Liver (tissue), 9 donors: ENCODE results near the gene GCC2. TPM values are rescaled to one million over a fixed set of nuclear protein-coding genes. Genes with fewer than 3 reads are reported as not detected.

Source experiments
- DNase-seq: peaks from one replicate; pipeline ENCODE4 v3.0.0-alpha.2; 2017; ENCODE audit warnings: low spot score
- H3K27ac ChIP-seq, 2 donors: one replicate each; pipeline ENCODE4 v1.7.0; 2013; ENCODE audit warnings: inconsistent platforms in 2 of 2, low read length in 2 of 2, control low read depth in 1 of 2, low read depth in 1 of 2, mild to moderate bottlenecking in 1 of 2
- H3K27me3 ChIP-seq, 4 donors: one replicate each; pipeline versions ENCODE4 v1.6.1 to v1.7.0; 2013; ENCODE audit warnings: low read length in 3 of 4, inconsistent platforms in 1 of 4, mild to moderate bottlenecking in 1 of 4, moderate library complexity in 1 of 4; ENCODE audit not compliant: control insufficient read depth in 4 of 4, insufficient read depth in 4 of 4
- H3K36me3 ChIP-seq, 4 donors: one replicate each; pipeline versions ENCODE4 v1.6.1 to v1.7.0; 2013; ENCODE audit warnings: low read length in 3 of 4, mild to moderate bottlenecking in 3 of 4, low read depth in 1 of 4, moderate library complexity in 1 of 4; ENCODE audit not compliant: control insufficient read depth in 4 of 4, insufficient read depth in 3 of 4
- H3K4me1 ChIP-seq, 4 donors: one replicate each; pipeline versions ENCODE4 v1.6.1 to v1.7.0; 2013; ENCODE audit warnings: low read length in 3 of 4, mild to moderate bottlenecking in 3 of 4, moderate library complexity in 1 of 4; ENCODE audit not compliant: control insufficient read depth in 4 of 4, insufficient read depth in 4 of 4
- H3K4me3 ChIP-seq, 3 donors: one replicate each; pipeline versions ENCODE4 v1.6.1 to v1.7.0; 2013; ENCODE audit warnings: low read length in 3 of 3, control low read depth in 1 of 3, low read depth in 1 of 3, mild to moderate bottlenecking in 1 of 3
- H3K9ac ChIP-seq, 2 donors: one replicate each; pipeline ENCODE4 v1.7.0; 2013; ENCODE audit warnings: low read length in 2 of 2, mild to moderate bottlenecking in 2 of 2, moderate library complexity in 2 of 2, control low read depth in 1 of 2, low read depth in 1 of 2
- H3K9me3 ChIP-seq, 4 donors: one replicate each; pipeline versions ENCODE4 v1.6.1 to v1.7.0; 2013; ENCODE audit warnings: low read length in 3 of 4; ENCODE audit not compliant: control insufficient read depth in 4 of 4
- ATF3 ChIP-seq: IDR thresholded peaks from 2 replicates; pipeline ENCODE4 v1.6.1; 2016; ENCODE audit warnings: antibody characterized with exemption
- CTCF ChIP-seq: fragments of 150-350 bp; IDR thresholded peaks from 2 replicates; pipeline ENCODE4 v1.5.1; 2017; ENCODE audit warnings: improper control_type of control experiment, low read depth, low read length; ENCODE audit not compliant: missing input control
- EGR1 ChIP-seq, 2 donors: IDR thresholded peaks; 2 replicates each; pipeline ENCODE4 v1.6.1; 2016 to 2018; ENCODE audit warnings: antibody characterized with exemption in 2 of 2, low read depth in 2 of 2
- FOXA1 ChIP-seq: IDR thresholded peaks from 2 replicates; pipeline ENCODE4 v1.6.1; 2016; ENCODE audit warnings: antibody characterized with exemption
- FOXA2 ChIP-seq: IDR thresholded peaks from 2 replicates; pipeline ENCODE4 v1.6.1; 2016; ENCODE audit warnings: antibody characterized with exemption
- GABPA ChIP-seq, 2 donors: IDR thresholded peaks in 1 of 2; conservative IDR thresholded peaks in 1 of 2; 2 replicates each; pipeline ENCODE4 v1.6.1; 2016; ENCODE audit warnings: antibody characterized with exemption in 2 of 2, mild to moderate bottlenecking in 1 of 2, moderate library complexity in 1 of 2
- HNF4A ChIP-seq, 2 donors: conservative IDR thresholded peaks; 2 replicates each; pipeline ENCODE4 v1.6.1; 2016; ENCODE audit warnings: antibody characterized with exemption in 2 of 2, mild to moderate bottlenecking in 2 of 2
- HNF4G ChIP-seq: IDR thresholded peaks from 2 replicates; pipeline ENCODE4 v1.6.1; 2016; ENCODE audit warnings: antibody characterized with exemption
- JUND ChIP-seq, 2 donors: IDR thresholded peaks; 2 replicates each; pipeline ENCODE4 v1.6.1; 2016; ENCODE audit warnings: antibody characterized with exemption in 2 of 2
- MAX ChIP-seq: IDR thresholded peaks from 2 replicates; pipeline ENCODE4 v1.6.1; 2016; ENCODE audit warnings: antibody characterized with exemption
- RAD21 ChIP-seq, 2 donors: IDR thresholded peaks; 2 replicates each; pipeline ENCODE4 v1.6.1; 2016; ENCODE audit warnings: antibody characterized with exemption in 2 of 2, mild to moderate bottlenecking in 2 of 2
- REST ChIP-seq: IDR thresholded peaks from 2 replicates; pipeline ENCODE4 v1.6.1; 2016; ENCODE audit warnings: antibody characterized with exemption, mild to moderate bottlenecking
- RXRA ChIP-seq, 2 donors: IDR thresholded peaks; 2 replicates each; pipeline ENCODE4 v1.6.1; 2017 to 2018; ENCODE audit warnings: antibody characterized with exemption in 2 of 2, mild to moderate bottlenecking in 1 of 2
- SP1 ChIP-seq: IDR thresholded peaks from 2 replicates; pipeline ENCODE4 v1.6.1; 2018; ENCODE audit warnings: antibody characterized with exemption, mild to moderate bottlenecking
- TAF1 ChIP-seq: conservative IDR thresholded peaks from 2 replicates; pipeline ENCODE4 v1.6.1; 2016; ENCODE audit warnings: antibody characterized with exemption, mild to moderate bottlenecking
- YY1 ChIP-seq: IDR thresholded peaks from 2 replicates; pipeline ENCODE4 v1.6.1; 2016; ENCODE audit warnings: antibody characterized with exemption, mild to moderate bottlenecking
- ZBTB33 ChIP-seq: IDR thresholded peaks from 2 replicates; pipeline ENCODE4 v1.6.1; 2016; ENCODE audit warnings: antibody characterized with exemption
- WGBS: extraction: QIAGEN DNeasy Blood & Tissue Kit; methylation state at CpG from one replicate; pipeline ENCODE4 v1.1.7; 2013; 5-methylcytosine and 5-hydroxymethylcytosine counted together
- polyA plus RNA-seq, 2 donors: library from polyadenylated mRNA; stranded (reverse) in 1 of 2; unstranded in 1 of 2; fragments of 200-250 nt in 1 of 2; fragments of >200 nt in 1 of 2; fragmentation: Nextera tagmentation in 1 of 2; extraction: Ambion mirVana in 1 of 2; gene quantifications; one replicate each; pipeline versions ENCODE4 v1.2.1 to v1.2.3, GENCODE V29; 2013 to 2015
- total RNA-seq, 2 donors: library from RNA; depleted of rRNA; stranded (reverse); fragments of >200 nt; gene quantifications; one replicate each; pipeline ENCODE4 v1.2.3, GENCODE V29; 2014
- donor health status: healthy.
- donor health status: healthy.
- donor health status: healthy.
- donor health status: healthy.
- donor health status: healthy.

GCC2 gene
- total and polyA plus RNA-seq, 4 donors, result 4.8 to 26.1 (median 19.9) TPM

- no peak overlapping the region for H3K27ac ChIP-seq
- H3K4me1 ChIP-seq, result no peaks in the 10 kb centered on the region
- no peak overlapping the region for H3K9ac ChIP-seq
- no peak overlapping the region for H3K4me3 ChIP-seq
- no peaks in the 10 kb centered on the region for H3K27me3 ChIP-seq
- TF ChIP-seq RXRA (IDR thresholded peaks at IDR 0.05) (no peak), REST (no peak), CTCF (no peak), ATF3 (no peak)
- H3K36me3 ChIP-seq, result peaks cover 8 to 49% (median 22%) of the 10 kb centered on the region in 4 donors
- no peak for DNase-seq
- WGBS, result 93% methylated on average over 4 of the region's 4 CpGs
- no peaks in the 10 kb centered on the region for H3K9me3 ChIP-seq
These were observed 11.5 kb downstream of the GCC2 start for GRCh38 chr2:108460345-108461037.

GRCh38 chr2:108477099-108477498 is 28.1 kb downstream of the GCC2 start:
- H3K27ac ChIP-seq, result no peak overlapping the region
- DNase-seq, result no peak
- peaks cover 4 to 44% (median 18%) of the 10 kb centered on the region in 4 donors for H3K36me3 ChIP-seq
- no peak overlapping the region for H3K9ac ChIP-seq
- no peaks in the 10 kb centered on the region for H3K9me3 ChIP-seq
- H3K27me3 ChIP-seq, result no peaks in the 10 kb centered on the region
- 99% methylated on average over 1 of the region's 1 CpG for WGBS
- H3K4me3 ChIP-seq, result no peak overlapping the region
- H3K4me1 ChIP-seq, result no peaks in the 10 kb centered on the region
- TF ChIP-seq GABPA (IDR thresholded peaks at IDR 0.05 in 1 of 2, conservative IDR thresholded peaks at IDR 0.05 in 1 of 2), result no peak
- no peak for TF ChIP-seq FOXA2
- no peak for TF ChIP-seq CTCF
- TF ChIP-seq RAD21 (IDR thresholded peaks at IDR 0.05), result no peak
- no peak for TF ChIP-seq YY1
- TF ChIP-seq HNF4G, result no peak
- TF ChIP-seq RXRA (IDR thresholded peaks at IDR 0.05), result no peak
- no peak for TF ChIP-seq MAX
- TF ChIP-seq ZBTB33, result no peak
- TF ChIP-seq EGR1 (IDR thresholded peaks at IDR 0.05; ENCODE audit: low read depth in 2 of 2), result no peak
- no peak for TF ChIP-seq HNF4A (conservative IDR thresholded peaks at IDR 0.05)
- TF ChIP-seq REST, result no peak
- TF ChIP-seq FOXA1, result no peak
- no peak for TF ChIP-seq SP1
- no peak for TF ChIP-seq JUND (IDR thresholded peaks at IDR 0.05)
- TF ChIP-seq TAF1, result no peak
- TF ChIP-seq ATF3, result no peak
